DOHH2 (cell line): ENCODE measurements around the gene WDR89.
"Not testable (repeated sequence)": the region's sequence is repeated elsewhere in the genome, so short reads cannot be mapped to it uniquely, and the experiment has no call there.

Source experiments
- H3F3A ChIP-seq: fragments of 200-600 bp; sonication (generic), shearing (Covaris generic); 2 replicates; pipeline ENCODE4 v1.6.0; 2016; ENCODE audit warnings: antibody characterized with exemption, mild to moderate bottlenecking; ENCODE audit not compliant: control insufficient read depth, insufficient read depth
- H3K27ac ChIP-seq: fragments of 200-600 bp; sonication (generic); 2 replicates; pipeline ENCODE4 v1.5.1; 2014; ENCODE audit warnings: low read depth, mild to moderate bottlenecking, low read length, moderate library complexity
- H3K27me3 ChIP-seq: fragments of 200-600 bp; sonication (generic); 2 replicates; pipeline ENCODE4 v1.6.1; 2014; ENCODE audit warnings: mild to moderate bottlenecking, low read length, mixed read lengths; ENCODE audit not compliant: control insufficient read depth
- H3K36me3 ChIP-seq: fragments of 200-600 bp; sonication (generic); 2 replicates; pipeline ENCODE4 v1.6.1; 2014; ENCODE audit warnings: mild to moderate bottlenecking, low read length, moderate library complexity, mixed read lengths; ENCODE audit not compliant: control insufficient read depth
- H3K4me1 ChIP-seq: fragments of 200-600 bp; sonication (generic); 2 replicates; pipeline ENCODE4 v1.6.1; 2014; ENCODE audit warnings: mild to moderate bottlenecking, low read length, mixed read lengths; ENCODE audit not compliant: control insufficient read depth
- H3K4me2 ChIP-seq: fragments of 200-600 bp; sonication (generic); 2 replicates; pipeline ENCODE4 v1.6.0; 2014; ENCODE audit warnings: mild to moderate bottlenecking, low read length, moderate library complexity
- H3K4me3 ChIP-seq: fragments of 200-600 bp; sonication (generic); 2 replicates; pipeline ENCODE4 v1.5.1; 2014; ENCODE audit warnings: mild to moderate bottlenecking, low read length, mixed read lengths
- H3K79me2 ChIP-seq: fragments of 200-600 bp; sonication (generic); 2 replicates; pipeline ENCODE4 v1.6.1; 2014; ENCODE audit warnings: mild to moderate bottlenecking, low read length, mixed read lengths; ENCODE audit not compliant: control insufficient read depth
- H3K9me2 ChIP-seq: fragments of 200-600 bp; sonication (generic); replicated peaks from 2 replicates; pipeline ENCODE4 v1.6.1; 2014; ENCODE audit warnings: mild to moderate bottlenecking, low read length, mixed read lengths; ENCODE audit not compliant: control insufficient read depth
- H3K9me3 ChIP-seq: fragments of 200-600 bp; sonication (generic); 2 replicates; pipeline ENCODE4 v1.6.1; 2014; ENCODE audit warnings: antibody characterized with exemption, low read length, mixed read lengths; ENCODE audit not compliant: control insufficient read depth, insufficient read depth
- H4K20me1 ChIP-seq: fragments of 200-600 bp; sonication (generic); 2 replicates; pipeline ENCODE4 v1.6.0; 2014; ENCODE audit warnings: low read depth, mild to moderate bottlenecking, antibody characterized with exemption, low read length, moderate library complexity; ENCODE audit not compliant: control insufficient read depth, insufficient read depth
- CTCF ChIP-seq: fragments of 200-600 bp; sonication (generic); IDR thresholded peaks from one replicate; pipeline ENCODE4 v1.5.1; 2014; ENCODE audit warnings: antibody characterized with exemption, mild to moderate bottlenecking, low read depth, low read length; ENCODE audit not compliant: poor library complexity, severe bottlenecking
- EZH2phosphoT487 ChIP-seq: fragments of 200-600 bp; sonication (generic); IDR thresholded peaks from 2 replicates; pipeline ENCODE4 v1.6.1; 2017; ENCODE audit warnings: borderline replicate concordance, mild to moderate bottlenecking, antibody characterized with exemption, low read length, moderate library complexity, mixed read lengths

Gene WDR89

GRCh38 chr14:63662776-63663175, 21.1 kb upstream of the WDR89 start:
- Histone ChIP-seq H3K27me3 (no peaks in the 10 kb centered on the region), H3K9me3 (no peaks in the 10 kb centered on the region), H3K27ac (no peak overlapping the region), H3K4me1 (no peaks in the 10 kb centered on the region), H3K36me3 (no peaks in the 10 kb centered on the region), H4K20me1 (no peaks in the 10 kb centered on the region), H3K79me2 (no peaks in the 10 kb centered on the region), H3K9me2 (no peaks in the 10 kb centered on the region), H3K4me3 (no peak overlapping the region), H3K4me2 (no peak overlapping the region), H3F3A (peaks cover 10% of the 10 kb centered on the region)
- no peak for TF ChIP-seq CTCF

GRCh38 chr14:63661881-63662280, 20.2 kb upstream of the WDR89 start:
- not testable (repeated sequence) for H3K4me2 ChIP-seq, H3K9me2 ChIP-seq, H3F3A ChIP-seq, H4K20me1 ChIP-seq, H3K9me3 ChIP-seq, H3K27me3 ChIP-seq, H3K79me2 ChIP-seq, H3K4me1 ChIP-seq, H3K36me3 ChIP-seq, H3K27ac ChIP-seq, H3K4me3 ChIP-seq

- Histone ChIP-seq H3K4me2 (no peak overlapping the region), H3K79me2 (no peaks in the 10 kb centered on the region), H3K27ac (no peak overlapping the region), H3K4me1 (peaks cover 17% of the 10 kb centered on the region), H4K20me1 (no peaks in the 10 kb centered on the region), H3K27me3 (no peaks in the 10 kb centered on the region), H3K36me3 (no peaks in the 10 kb centered on the region), H3K9me2 (no peaks in the 10 kb centered on the region), H3F3A (peaks cover 3% of the 10 kb centered on the region; the same call in 1 of the 2 replicates), H3K4me3 (no peak overlapping the region), H3K9me3 (no peaks in the 10 kb centered on the region)
- TF ChIP-seq CTCF (no peak), EZH2phosphoT487 (no peak)
Measured at GRCh38 chr14:63659726-63660125, 18.1 kb upstream of the WDR89 start.

GRCh38 chr14:63656194-63656593, 14.5 kb upstream of the WDR89 start:
- H4K20me1 ChIP-seq = no peaks in the 10 kb centered on the region
- no peak for TF ChIP-seq EZH2phosphoT487
- TF ChIP-seq CTCF = no peak
- H3K27ac ChIP-seq = no peak overlapping the region
- H3K27me3 ChIP-seq = no peaks in the 10 kb centered on the region
- no peaks in the 10 kb centered on the region for H3K9me3 ChIP-seq
- no peak overlapping the region for H3K4me3 ChIP-seq
- no peaks in the 10 kb centered on the region for H3K79me2 ChIP-seq
- no peaks in the 10 kb centered on the region for H3K36me3 ChIP-seq
- H3F3A ChIP-seq = peaks cover 3% of the 10 kb centered on the region; the same call in 1 of the 2 replicates
- no peaks in the 10 kb centered on the region for H3K9me2 ChIP-seq
- peak overlapping the region; percentile 51 for H3K4me2 ChIP-seq
- peaks cover 17% of the 10 kb centered on the region for H3K4me1 ChIP-seq
